Transverse colon (tissue), 4 donors: ENCODE measurements around the gene DHX16. TPM values are rescaled to one million over a fixed set of nuclear protein-coding genes. Genes with fewer than 3 reads are reported as not detected.
A peak's percentile ranks its signal among the peaks of the same experiment; 100 is the strongest.

Experiments
- DNase-seq: peaks from one replicate; pipeline ENCODE4 v3.0.0-alpha.2; 2019
- H3K27ac ChIP-seq, 4 donors: fragments of 200-600 bp; sonication (generic); 2 replicates each; pipeline ENCODE4 v1.5.1; 2016 to 2018; ENCODE audit warnings: inconsistent platforms in 4 of 4
- H3K27me3 ChIP-seq: fragments of 200-600 bp; sonication (generic); 2 replicates; pipeline ENCODE4 v1.5.1; 2017; ENCODE audit warnings: inconsistent platforms
- H3K36me3 ChIP-seq, 4 donors: fragments of 200-600 bp; sonication (generic); 2 replicates each; pipeline ENCODE4 v1.5.1; 2017 to 2019; ENCODE audit warnings: inconsistent platforms in 4 of 4
- H3K4me1 ChIP-seq, 4 donors: fragments of 200-600 bp; sonication (generic); 2 replicates each; pipeline ENCODE4 v1.5.1; 2017 to 2020; ENCODE audit warnings: inconsistent platforms in 4 of 4
- H3K4me3 ChIP-seq, 4 donors: fragments of 200-600 bp; sonication (generic); 1 replicate in 1 of 4; 2 replicates in 3 of 4; pipeline versions ENCODE4 v1.5.1 to v1.6.1; 2017 to 2019; ENCODE audit warnings: inconsistent platforms in 4 of 4
- H3K9me3 ChIP-seq, 2 donors: fragments of 200-600 bp; sonication (generic); 2 replicates each; pipeline ENCODE4 v1.5.1; 2017 to 2019; ENCODE audit warnings: inconsistent platforms in 2 of 2
- EP300 ChIP-seq: sonication (generic); formaldehyde crosslinking; IDR thresholded peaks from one replicate; pipeline ENCODE4 v1.6.1; 2017; ENCODE audit warnings: antibody characterized with exemption, low read depth
- POLR2A ChIP-seq: fragments of 450-650 bp; IDR thresholded peaks from one replicate; pipeline ENCODE4 v1.6.1; 2016; ENCODE audit warnings: antibody characterized with exemption, mild to moderate bottlenecking, moderate library complexity
- POLR2AphosphoS5 ChIP-seq, 3 donors: sonication (generic); formaldehyde crosslinking; IDR thresholded peaks; one replicate each; pipeline ENCODE4 v1.6.1; 2016; ENCODE audit warnings: antibody characterized with exemption in 3 of 3
- WGBS, 2 donors: methylation state at CpG; one replicate each; pipeline ENCODE4 v1.1.5; 2018; ENCODE audit warnings: low coverage in 1 of 2; 5-methylcytosine and 5-hydroxymethylcytosine counted together
- in situ Hi-C, 4 donors: fragments of 200-750 bp; cut with MboI; loops; one replicate each; pipeline versions ENCODE4 v1.15.0 to v1.15.1; 2017; ENCODE audit warnings: low sequenced_read_pairs in 3 of 4, low pct_ligation_motif_present in 1 of 4, low pct_unique_long_range_greater_than_20kb in 1 of 4
- intact Hi-C: fragments of 100-400 bp; cut with DNase I; formaldehyde crosslinking; loops from one replicate; pipeline ENCODE4 v1.15.1; 2023; ENCODE audit warnings: low total_unique reads
- total RNA-seq, 4 donors: library from RNA; depleted of rRNA; stranded (reverse); fragments of >200 nt; gene quantifications; one replicate each; pipeline ENCODE4 v1.1.0, GENCODE V29; 2016
- TF ChIP-seq, protein P1 (sequence below), 5 experiments: fragments of 200-600 bp in 3 of 5; fragments of 450-650 bp in 2 of 5; sonication (generic) in 3 of 5; IDR thresholded peaks; 1 replicate in 2 of 5; 2 replicates in 3 of 5; pipeline ENCODE4 v1.5.1; 2016 to 2017; ENCODE audit warnings: antibody characterized with exemption in 5 of 5, inconsistent platforms in 3 of 5, mild to moderate bottlenecking in 2 of 5, moderate library complexity in 1 of 5

Gene DHX16
- total RNA-seq, 4 donors from 2014 or later, result 37.8 to 144 (median 41.3) TPM

DNA sequence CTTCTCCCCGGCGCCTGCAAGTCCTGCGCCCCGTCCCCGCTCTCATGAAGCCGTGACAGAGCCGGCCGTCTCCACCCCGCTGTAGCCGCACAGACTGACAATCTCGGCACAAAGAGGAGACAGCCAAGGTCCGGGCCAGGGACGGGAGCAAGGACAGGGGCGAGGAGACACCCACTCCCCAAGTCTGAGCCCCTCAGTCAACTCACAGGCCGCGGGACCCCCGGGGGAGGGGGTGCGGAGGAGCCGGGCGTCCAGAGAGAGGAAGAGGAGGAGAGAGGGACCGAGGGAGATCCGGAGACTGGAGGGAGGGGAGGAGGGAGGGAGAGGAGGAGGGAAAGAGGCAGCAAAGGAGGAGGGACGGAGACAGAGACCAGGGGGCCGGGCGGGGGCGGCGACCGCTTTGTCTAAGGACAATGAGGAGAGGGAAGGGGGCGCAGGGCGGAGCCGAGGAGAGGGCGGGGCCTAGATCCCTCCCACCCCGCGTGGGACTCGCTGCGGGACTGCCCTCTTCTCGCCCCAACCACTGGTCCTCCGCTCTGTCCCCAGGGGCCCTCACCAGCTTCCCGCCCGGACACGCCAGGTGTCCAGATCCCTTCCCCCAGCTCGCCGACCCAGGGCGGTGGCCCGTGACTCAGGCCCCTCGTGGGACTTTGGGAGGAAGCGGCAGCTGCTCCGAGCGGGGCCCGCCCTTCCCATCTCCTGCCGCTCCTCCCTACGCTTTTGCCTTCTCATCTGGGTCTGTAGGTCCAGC, 14.3 kb upstream of the DHX16 start:
- H3K27ac ChIP-seq, result peak overlapping the region; percentile 93 to 99 (median 96)
- H3K27me3 ChIP-seq, result no peaks in the 10 kb centered on the region
- H3K4me3 ChIP-seq, result peak overlapping the region; percentile 63 to 81 (median 68)
- peaks cover 6 to 80% (median 34%) of the 10 kb centered on the region in 4 donors for H3K4me1 ChIP-seq
- H3K9me3 ChIP-seq, result no peaks in the 10 kb centered on the region
- TF ChIP-seq, protein P1, sequence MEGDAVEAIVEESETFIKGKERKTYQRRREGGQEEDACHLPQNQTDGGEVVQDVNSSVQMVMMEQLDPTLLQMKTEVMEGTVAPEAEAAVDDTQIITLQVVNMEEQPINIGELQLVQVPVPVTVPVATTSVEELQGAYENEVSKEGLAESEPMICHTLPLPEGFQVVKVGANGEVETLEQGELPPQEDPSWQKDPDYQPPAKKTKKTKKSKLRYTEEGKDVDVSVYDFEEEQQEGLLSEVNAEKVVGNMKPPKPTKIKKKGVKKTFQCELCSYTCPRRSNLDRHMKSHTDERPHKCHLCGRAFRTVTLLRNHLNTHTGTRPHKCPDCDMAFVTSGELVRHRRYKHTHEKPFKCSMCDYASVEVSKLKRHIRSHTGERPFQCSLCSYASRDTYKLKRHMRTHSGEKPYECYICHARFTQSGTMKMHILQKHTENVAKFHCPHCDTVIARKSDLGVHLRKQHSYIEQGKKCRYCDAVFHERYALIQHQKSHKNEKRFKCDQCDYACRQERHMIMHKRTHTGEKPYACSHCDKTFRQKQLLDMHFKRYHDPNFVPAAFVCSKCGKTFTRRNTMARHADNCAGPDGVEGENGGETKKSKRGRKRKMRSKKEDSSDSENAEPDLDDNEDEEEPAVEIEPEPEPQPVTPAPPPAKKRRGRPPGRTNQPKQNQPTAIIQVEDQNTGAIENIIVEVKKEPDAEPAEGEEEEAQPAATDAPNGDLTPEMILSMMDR (IDR thresholded peaks at IDR 0.05), result no peak
- peak; percentile 79 to 91 (median 88) for TF ChIP-seq POLR2AphosphoS5 (IDR thresholded peaks at IDR 0.05)
- no peak for TF ChIP-seq POLR2A
- TF ChIP-seq EP300, result peak; percentile 60
- DNase-seq, result peak; percentile 90
- in situ Hi-C loops (no loop called here), intact Hi-C loops (loop anchor here (2.0 to 5.0 kb wide), 2 partner anchors 30 to 70 kb away; partner anchors contain the start of genes MDC1, MRPS18B and PPP1R10)
- H3K36me3 ChIP-seq, result no peaks in the 10 kb centered on the region
- WGBS, 2 donors, result 0% methylated on average over 1 to 51 of the region's 52 CpGs

DNA sequence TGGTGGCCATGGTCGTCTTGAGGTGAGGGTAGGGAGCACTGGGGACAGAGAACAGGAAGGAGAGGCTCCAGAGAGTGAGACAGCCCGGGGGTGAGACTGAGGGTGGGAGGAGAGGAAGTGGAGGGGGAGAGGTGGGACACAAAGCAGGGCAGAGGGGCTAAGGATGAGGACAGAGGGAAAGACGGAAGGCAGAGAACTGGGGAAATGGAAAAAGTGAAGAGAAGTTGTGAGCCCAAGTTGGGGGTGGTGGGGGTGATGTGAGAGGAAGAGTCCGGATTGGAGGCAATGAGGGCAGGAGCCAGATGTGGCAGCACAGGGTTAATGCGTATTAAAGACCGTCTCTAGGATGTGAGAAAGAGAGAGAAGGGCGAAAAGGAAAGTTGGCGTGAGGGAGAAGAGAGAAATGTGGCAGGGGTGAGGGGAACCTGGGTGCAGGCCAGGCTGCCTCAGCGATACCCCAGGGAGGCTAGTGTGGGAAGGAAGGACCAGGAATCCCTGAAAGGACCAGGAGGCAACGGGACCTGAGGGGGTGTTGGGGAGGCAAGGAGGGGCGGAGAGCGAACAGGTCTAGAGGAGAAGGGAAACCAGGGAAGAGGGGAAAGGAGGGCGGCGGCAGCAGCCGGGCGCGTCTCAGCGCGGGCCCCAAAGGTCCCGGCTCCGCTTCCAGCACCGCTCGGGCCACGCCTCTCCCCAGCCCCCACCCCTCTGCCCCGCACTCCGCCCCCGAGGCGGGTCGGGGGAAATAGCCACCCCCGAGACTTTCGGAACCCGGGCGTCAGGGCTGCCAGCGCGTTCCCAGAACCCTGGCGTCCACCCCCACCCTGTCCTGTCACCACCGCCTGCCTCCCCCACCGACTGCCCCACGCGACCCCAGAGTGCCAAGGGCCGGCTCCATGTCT, 13.5 kb upstream of the DHX16 start, which contains the start of gene PPP1R18:
Gene PPP1R18 (minus strand): TSS at position 637 of the 899 bp plus-strand sequence. CDS start 627 bp downstream, at position 10.
- WGBS, 2 donors, result 3 to 7% methylated on average over 8 to 28 of the region's 41 CpGs
- H3K9me3 ChIP-seq, result no peaks in the 10 kb centered on the region
- intact Hi-C loops (loop anchor here (2.0 to 5.0 kb wide), 2 partner anchors 31 to 69 kb away; partner anchors contain the start of genes MDC1, MRPS18B and PPP1R10), in situ Hi-C loops (no loop called here)
- no peaks in the 10 kb centered on the region for H3K27me3 ChIP-seq
- DNase-seq, result peak; percentile 85
- H3K27ac ChIP-seq, result peak within 1 kb of the TSS; percentile 93 to 99 (median 96)
- peak within 1 kb of the TSS; percentile 63 to 81 (median 68) for H3K4me3 ChIP-seq
- TF ChIP-seq POLR2A (peak; percentile 45), EP300 (no peak), POLR2AphosphoS5 (IDR thresholded peaks at IDR 0.05) (peak; percentile 47 to 82 (median 70))
- TF ChIP-seq, protein P1 (IDR thresholded peaks at IDR 0.05), result no peak
- H3K4me1 ChIP-seq, result peaks cover 6 to 83% (median 35%) of the 10 kb centered on the region in 4 donors
- no peaks in the 10 kb centered on the region for H3K36me3 ChIP-seq

DNA sequence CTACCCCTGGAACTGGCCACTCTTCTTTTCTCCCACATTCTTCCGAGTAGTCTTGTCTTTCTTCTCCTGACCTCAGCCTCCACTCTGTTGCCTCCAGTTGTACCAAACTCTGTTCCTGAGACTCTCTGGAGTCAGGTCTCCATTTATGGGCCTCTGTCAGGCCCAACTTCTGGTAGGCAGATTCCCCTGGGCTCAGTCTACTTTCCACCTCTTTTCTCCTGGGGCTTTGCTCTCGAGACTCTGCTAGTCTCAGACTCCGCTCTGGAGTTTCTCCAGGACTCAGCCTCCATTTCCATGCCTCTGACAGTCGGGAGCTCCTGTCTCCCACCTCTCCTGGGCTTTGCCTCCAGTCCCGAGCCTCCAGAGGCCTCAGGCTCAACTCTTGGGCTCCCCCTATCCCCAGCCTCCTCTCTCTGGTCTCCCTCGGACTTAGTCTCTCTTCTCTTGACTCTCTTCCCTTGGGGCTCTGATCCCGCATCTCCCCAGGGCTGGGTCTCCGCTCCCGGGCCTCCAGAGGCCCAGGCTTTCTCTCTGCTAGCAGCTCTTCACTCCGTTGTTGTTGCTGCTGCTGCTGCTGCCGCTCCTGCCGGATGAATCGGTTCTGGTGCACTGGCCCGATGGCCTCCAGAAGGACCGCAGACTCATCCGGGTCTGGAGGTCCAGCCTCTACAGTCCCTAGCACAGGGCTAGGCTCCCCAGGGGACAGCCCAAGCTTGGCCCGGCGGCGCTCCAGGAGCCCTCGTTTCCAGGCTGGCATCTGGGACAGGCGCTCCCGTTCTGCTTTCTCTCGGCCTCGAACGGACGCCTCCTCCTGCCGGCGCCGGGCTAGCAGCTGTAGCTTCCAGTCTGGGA, 12.6 kb upstream of the DHX16 start:
- intact Hi-C loops (loop anchor here (2.0 to 5.0 kb wide), 2 partner anchors 31 to 68 kb away; partner anchors contain the start of genes MDC1, MRPS18B and PPP1R10), in situ Hi-C loops (no loop called here)
- 45% methylated on average over 5 to 29 of the region's 29 CpGs for WGBS, 2 donors
- no peak for TF ChIP-seq POLR2A
- TF ChIP-seq POLR2AphosphoS5 (IDR thresholded peaks at IDR 0.05), result no peak
- TF ChIP-seq, protein P1 (IDR thresholded peaks at IDR 0.05), result peak in 1 of 5 experiments; percentile 4
- Histone ChIP-seq H3K36me3 (no peaks in the 10 kb centered on the region), H3K4me3 (peak overlapping the region; percentile 63 to 81 (median 68)), H3K9me3 (no peaks in the 10 kb centered on the region), H3K4me1 (peaks cover 6 to 86% (median 37%) of the 10 kb centered on the region in 4 donors), H3K27me3 (no peaks in the 10 kb centered on the region), H3K27ac (peak overlapping the region; percentile 93 to 99 (median 96))
- peak; percentile 36 for DNase-seq
